Peyer's patch (tissue), 4 donors: ENCODE results near the gene PXMP4. TPM values are rescaled to one million over a fixed set of nuclear protein-coding genes. Genes with fewer than 3 reads are reported as not detected.

Source experiments
- DNase-seq, 3 donors: peaks; one replicate each; pipeline ENCODE4 v3.0.0-alpha.2; 2017 to 2019
- H3K27ac ChIP-seq, 4 donors: fragments of 200-600 bp; sonication (generic); one replicate each; pipeline ENCODE4 v1.5.1; 2016 to 2019
- H3K27me3 ChIP-seq, 2 donors: fragments of 200-600 bp; sonication (generic); one replicate each; pipeline ENCODE4 v1.5.1; 2019
- H3K36me3 ChIP-seq, 3 donors: fragments of 200-600 bp; sonication (generic); one replicate each; pipeline ENCODE4 v1.5.1; 2016 to 2019
- H3K4me1 ChIP-seq, 4 donors: fragments of 200-600 bp; sonication (generic); one replicate each; pipeline ENCODE4 v1.5.1; 2016 to 2019
- H3K4me3 ChIP-seq, 4 donors: fragments of 200-600 bp; sonication (generic); 1 replicate in 3 of 4; 2 replicates in 1 of 4; pipeline ENCODE4 v1.5.1; 2016 to 2019; ENCODE audit warnings: mild to moderate bottlenecking in 1 of 4
- H3K9me3 ChIP-seq, 4 donors: fragments of 200-600 bp; sonication (generic); one replicate each; pipeline ENCODE4 v1.5.1; 2016 to 2019; ENCODE audit warnings: mild to moderate bottlenecking in 1 of 4
- POLR2A ChIP-seq, 2 donors: fragments of 450-650 bp; IDR thresholded peaks; one replicate each; pipeline ENCODE4 v1.5.1; 2017; ENCODE audit warnings: antibody characterized with exemption in 2 of 2, mild to moderate bottlenecking in 2 of 2, moderate library complexity in 2 of 2
- total RNA-seq, 4 donors: library from RNA; depleted of rRNA; stranded (reverse); fragments of >200 nt; gene quantifications; one replicate each; pipeline ENCODE4 v1.1.0, GENCODE V29; 2016
- TF ChIP-seq, protein P1 (sequence below), 6 experiments: fragments of 450-650 bp in 4 of 6; fragments of 200-600 bp in 2 of 6; sonication (generic) in 1 of 6; IDR thresholded peaks; one replicate each; pipeline ENCODE4 v1.5.1; 2017 to 2019; ENCODE audit warnings: antibody characterized with exemption in 6 of 6, mild to moderate bottlenecking in 3 of 6, moderate library complexity in 1 of 6

The PXMP4 gene
- total RNA-seq, 4 donors from 2014 or later: 0.83 to 15.3 (median 8.1) TPM

DNA sequence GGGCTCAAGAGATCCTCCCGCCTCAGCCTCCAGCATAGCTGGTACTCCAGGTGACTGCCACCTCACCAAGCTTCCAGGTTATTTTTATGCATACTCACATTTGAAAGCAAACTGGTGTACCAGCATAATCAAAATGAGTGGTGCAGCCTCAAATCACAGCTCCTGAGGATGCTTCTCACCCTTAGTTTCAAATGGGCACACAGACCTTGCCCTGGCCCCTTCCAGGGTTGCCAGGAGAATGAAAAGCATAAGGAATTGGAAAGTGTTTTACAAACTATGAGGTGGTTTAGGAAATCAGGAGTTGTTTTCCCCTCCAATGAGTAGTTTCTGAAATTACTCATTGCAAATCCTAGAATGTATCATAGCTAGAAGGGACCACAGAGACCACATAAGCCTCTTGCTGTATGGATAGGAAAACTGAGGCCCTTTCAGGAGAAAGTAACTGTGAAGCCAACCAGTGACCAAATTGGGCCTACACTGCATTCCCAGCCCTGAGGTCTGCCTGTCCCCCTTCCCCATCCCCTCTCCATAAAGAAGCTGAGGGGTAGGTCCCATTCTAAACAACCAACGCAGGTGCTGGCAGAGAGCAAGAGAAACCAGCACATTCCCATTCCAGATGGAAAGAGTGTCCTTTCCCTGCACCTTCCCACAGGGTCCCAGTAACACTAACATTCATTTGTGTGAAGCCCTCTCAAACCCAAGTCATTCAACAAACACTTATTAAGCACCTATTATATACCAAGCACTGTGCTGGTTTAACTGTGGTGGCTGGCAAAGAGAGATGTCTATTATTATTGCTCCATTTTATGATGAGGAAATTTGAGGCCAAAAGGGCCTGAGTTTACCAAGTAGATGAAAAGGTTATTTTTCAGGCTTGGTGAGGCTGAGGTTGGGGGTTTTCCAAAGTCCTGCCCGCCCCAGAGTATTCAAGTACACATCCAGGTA lies 31.8 kb downstream of the PXMP4 start:
- no peak overlapping the region for H3K4me3 ChIP-seq
- peaks cover 0 to 19% (median 14%) of the 10 kb centered on the region in 4 donors for H3K4me1 ChIP-seq
- no peak for DNase-seq
- no peak overlapping the region for H3K27ac ChIP-seq
- H3K9me3 ChIP-seq: no peaks in the 10 kb centered on the region
- H3K36me3 ChIP-seq: no peaks in the 10 kb centered on the region
- TF ChIP-seq, protein P1, sequence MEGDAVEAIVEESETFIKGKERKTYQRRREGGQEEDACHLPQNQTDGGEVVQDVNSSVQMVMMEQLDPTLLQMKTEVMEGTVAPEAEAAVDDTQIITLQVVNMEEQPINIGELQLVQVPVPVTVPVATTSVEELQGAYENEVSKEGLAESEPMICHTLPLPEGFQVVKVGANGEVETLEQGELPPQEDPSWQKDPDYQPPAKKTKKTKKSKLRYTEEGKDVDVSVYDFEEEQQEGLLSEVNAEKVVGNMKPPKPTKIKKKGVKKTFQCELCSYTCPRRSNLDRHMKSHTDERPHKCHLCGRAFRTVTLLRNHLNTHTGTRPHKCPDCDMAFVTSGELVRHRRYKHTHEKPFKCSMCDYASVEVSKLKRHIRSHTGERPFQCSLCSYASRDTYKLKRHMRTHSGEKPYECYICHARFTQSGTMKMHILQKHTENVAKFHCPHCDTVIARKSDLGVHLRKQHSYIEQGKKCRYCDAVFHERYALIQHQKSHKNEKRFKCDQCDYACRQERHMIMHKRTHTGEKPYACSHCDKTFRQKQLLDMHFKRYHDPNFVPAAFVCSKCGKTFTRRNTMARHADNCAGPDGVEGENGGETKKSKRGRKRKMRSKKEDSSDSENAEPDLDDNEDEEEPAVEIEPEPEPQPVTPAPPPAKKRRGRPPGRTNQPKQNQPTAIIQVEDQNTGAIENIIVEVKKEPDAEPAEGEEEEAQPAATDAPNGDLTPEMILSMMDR (IDR thresholded peaks at IDR 0.05): no peak
- no peak for TF ChIP-seq POLR2A (IDR thresholded peaks at IDR 0.05)
- H3K27me3 ChIP-seq: no peaks in the 10 kb centered on the region

DNA sequence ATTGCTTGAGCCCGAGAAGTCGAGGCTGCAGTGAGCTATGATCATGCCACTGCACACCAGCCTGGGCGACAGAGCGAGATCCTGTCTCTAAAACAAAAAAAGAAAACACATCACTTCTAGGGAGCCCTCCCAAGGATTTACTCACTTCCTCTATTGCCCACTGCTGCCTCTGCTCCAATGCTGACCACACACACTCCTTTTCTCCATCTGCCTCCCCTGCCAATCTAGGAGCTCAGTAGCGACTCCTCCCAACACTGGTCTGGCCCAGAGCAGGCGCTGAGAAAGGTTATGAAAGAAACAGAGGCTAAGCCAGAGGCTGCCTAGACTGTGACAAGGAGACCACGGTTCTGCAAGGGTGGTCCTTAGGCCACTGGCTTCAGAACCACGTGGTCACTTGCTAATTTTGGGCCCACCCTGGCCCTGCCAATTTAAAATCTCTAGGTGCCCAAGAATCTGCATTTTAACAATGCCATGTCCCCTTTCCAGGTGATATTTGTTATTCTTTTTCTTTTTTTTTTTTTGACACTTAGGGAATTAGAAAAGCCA lies 32.7 kb downstream of the PXMP4 start:
- Histone ChIP-seq H3K4me3 (no peak overlapping the region), H3K27me3 (no peaks in the 10 kb centered on the region), H3K9me3 (no peaks in the 10 kb centered on the region), H3K36me3 (no peaks in the 10 kb centered on the region), H3K27ac (no peak overlapping the region), H3K4me1 (peaks cover 0 to 19% (median 14%) of the 10 kb centered on the region in 4 donors)
- no peak for DNase-seq
- TF ChIP-seq POLR2A (IDR thresholded peaks at IDR 0.05): no peak
- TF ChIP-seq, protein P1 (IDR thresholded peaks at IDR 0.05): no peak

DNA sequence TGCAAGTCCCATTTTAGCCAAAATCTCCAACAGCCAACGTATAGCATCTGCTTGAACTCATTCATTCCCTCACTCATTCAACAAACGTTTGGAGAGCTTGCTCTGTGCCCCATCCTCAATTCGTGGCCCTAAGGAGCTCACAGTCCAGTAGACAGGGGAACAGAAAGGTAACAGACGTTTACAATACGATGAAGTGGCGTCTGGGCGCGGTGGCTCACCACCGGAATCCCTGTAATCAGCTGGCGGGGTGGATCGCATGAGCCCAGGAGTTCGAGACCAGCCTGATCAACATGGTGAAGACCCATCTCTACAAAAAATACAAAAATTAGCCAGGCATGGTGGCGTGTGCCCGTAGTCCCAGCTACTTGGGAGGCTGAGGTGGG lies 33.1 kb downstream of the PXMP4 start:
- Histone ChIP-seq H3K4me3 (peak overlapping the region; percentile 30 to 68 (median 52)), H3K27ac (peak overlapping the region in 1 of 4 donors; percentile 23), H3K27me3 (no peaks in the 10 kb centered on the region), H3K9me3 (no peaks in the 10 kb centered on the region), H3K36me3 (no peaks in the 10 kb centered on the region), H3K4me1 (peaks cover 0 to 19% (median 14%) of the 10 kb centered on the region in 4 donors)
- TF ChIP-seq POLR2A (IDR thresholded peaks at IDR 0.05): no peak
- TF ChIP-seq, protein P1 (IDR thresholded peaks at IDR 0.05): no peak
- no peak for DNase-seq

DNA sequence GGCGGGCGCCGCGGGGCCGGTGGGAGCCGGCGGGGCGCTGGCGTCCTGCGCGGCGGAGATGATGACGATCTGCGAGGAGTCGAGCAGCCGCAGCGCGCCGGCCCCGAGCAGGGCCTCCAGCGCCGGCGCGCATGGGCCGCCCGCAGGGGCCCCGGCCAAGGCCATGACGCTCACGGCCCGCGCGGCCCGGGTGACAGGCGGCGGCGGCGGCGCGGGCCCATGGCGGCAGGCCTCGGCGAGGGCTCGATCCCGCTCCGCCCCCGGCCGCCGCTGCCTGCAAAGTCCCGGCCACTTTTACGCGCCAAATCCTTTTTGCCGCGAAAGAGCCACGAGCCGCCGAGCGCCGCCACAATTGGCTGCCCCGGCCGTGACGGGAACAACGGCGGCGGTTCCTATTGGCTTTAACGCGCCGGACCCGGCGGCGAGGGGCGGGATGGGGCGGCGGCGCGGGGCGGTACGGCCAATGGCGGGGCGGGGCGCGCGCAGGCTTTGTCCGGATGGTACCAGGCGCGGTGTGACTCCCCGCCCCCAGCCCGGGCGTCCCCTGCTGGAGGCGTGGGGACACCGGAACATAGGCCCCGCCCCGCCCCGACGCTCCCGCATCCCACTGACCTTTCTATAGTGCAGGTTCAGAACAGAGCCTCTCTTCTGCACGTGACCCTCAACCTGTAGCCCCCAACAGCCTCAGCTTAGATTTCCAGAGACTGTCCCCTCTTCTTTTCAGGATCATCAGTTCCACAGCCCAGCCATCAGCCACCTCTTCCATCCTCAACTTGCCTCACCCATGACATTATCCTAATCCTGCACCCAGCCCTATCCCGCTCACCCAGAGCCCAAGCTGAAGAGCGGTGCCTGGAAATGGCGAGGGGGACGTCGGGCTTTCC lies 33.8 kb downstream of the PXMP4 start, which contains the start of gene E2F1:
Gene E2F1, minus strand, starts transcription at position 286 of the 884 bp plus-strand sequence. Its CDS starts 121 bp downstream, at position 165.
- TF ChIP-seq POLR2A (IDR thresholded peaks at IDR 0.05): peak in 1 of 2 donors; percentile 18
- TF ChIP-seq, protein P1 (IDR thresholded peaks at IDR 0.05): peak; percentile 28 to 56 (median 48)
- peaks cover 0 to 19% (median 14%) of the 10 kb centered on the region in 4 donors for H3K4me1 ChIP-seq
- no peaks in the 10 kb centered on the region for H3K36me3 ChIP-seq
- H3K9me3 ChIP-seq: no peaks in the 10 kb centered on the region
- H3K27me3 ChIP-seq: no peaks in the 10 kb centered on the region
- DNase-seq: peak; percentile 93 to 98 (median 98)
- peak within 1 kb of the TSS; percentile 56 to 80 (median 66) for H3K27ac ChIP-seq
- peak within 1 kb of the TSS; percentile 30 to 73 (median 63) for H3K4me3 ChIP-seq
